ENCODE data around the gene SCARF2.

The SCARF2 gene

GRCh38 chr22:20436768-20437612 is 635 bp downstream of the SCARF2 start:
- Histone ChIP-seq H3K27me3 (ENCODE audit: insufficient read depth, low read length) (no peaks in the 10 kb centered on the region), H3K36me3 (ENCODE audit: insufficient read depth, low read length) (0 out of 2 replicates have a peak, but pooled peaks cover 4% of the 10 kb centered on the region), H3K9me3 (ENCODE audit: low read length) (no peaks in the 10 kb centered on the region), H3F3A (ENCODE audit: insufficient read depth, low read length) (no peaks in the 10 kb centered on the region), H3K27ac (ENCODE audit: low read depth, low read length, poor library complexity, severe bottlenecking) (no peak overlapping the region), H3K79me2 (ENCODE audit: insufficient read depth, low read length) (no peaks in the 10 kb centered on the region), H3K4me2 (ENCODE audit: low read length) (0 out of 2 replicates have a peak overlapping the region, but pooled peaks have one; percentile 16), H3K4me1 (ENCODE audit: insufficient read depth, low read length, severe bottlenecking) (no peaks in the 10 kb centered on the region), H2AFZ (ENCODE audit: low read length) (no peak overlapping the region), H3K9ac (ENCODE audit: low read length) (no peak overlapping the region), H4K20me1 (ENCODE audit: insufficient read depth, low read length) (no peaks in the 10 kb centered on the region), H3K9me2 (ENCODE audit: low read depth, low read length) (no peaks in the 10 kb centered on the region), H3K4me3 (ENCODE audit: low read depth, low read length, poor library complexity, severe bottlenecking) (no peak overlapping the region)
- no peak for TF ChIP-seq EZH2 (IDR thresholded peaks at IDR 0.05; ENCODE audit: borderline replicate concordance, low read length)
- no peak for TF ChIP-seq CTCF (IDR thresholded peaks at IDR 0.05; ENCODE audit: low read length)

- H3K9ac ChIP-seq (ENCODE audit: low read length), result no peak overlapping the region
- H3K4me2 ChIP-seq (ENCODE audit: low read length), result 0 out of 2 replicates have a peak overlapping the region, but pooled peaks have one; percentile 16
- no peak overlapping the region for H2AFZ ChIP-seq (ENCODE audit: low read length)
- TF ChIP-seq EZH2 (IDR thresholded peaks at IDR 0.05; ENCODE audit: borderline replicate concordance, low read length) (no peak), CTCF (IDR thresholded peaks at IDR 0.05; ENCODE audit: low read length) (no peak)
- H3K9me2 ChIP-seq (ENCODE audit: low read depth, low read length), result no peaks in the 10 kb centered on the region
- no peaks in the 10 kb centered on the region for H3K9me3 ChIP-seq (ENCODE audit: low read length)
- H3K36me3 ChIP-seq (ENCODE audit: insufficient read depth, low read length), result no peaks in the 10 kb centered on the region
- H3K27me3 ChIP-seq (ENCODE audit: insufficient read depth, low read length), result no peaks in the 10 kb centered on the region
- no peak overlapping the region for H3K4me3 ChIP-seq (ENCODE audit: low read depth, low read length, poor library complexity, severe bottlenecking)
- no peaks in the 10 kb centered on the region for H3K4me1 ChIP-seq (ENCODE audit: insufficient read depth, low read length, severe bottlenecking)
- H3K79me2 ChIP-seq (ENCODE audit: insufficient read depth, low read length), result no peaks in the 10 kb centered on the region
- H3F3A ChIP-seq (ENCODE audit: insufficient read depth, low read length), result no peaks in the 10 kb centered on the region
- no peak overlapping the region for H3K27ac ChIP-seq (ENCODE audit: low read depth, low read length, poor library complexity, severe bottlenecking)
- no peaks in the 10 kb centered on the region for H4K20me1 ChIP-seq (ENCODE audit: insufficient read depth, low read length)
These were observed 1.3 kb downstream of the SCARF2 start for GRCh38 chr22:20436307-20436767.

GRCh38 chr22:20435436-20436306 is 2.0 kb downstream of the SCARF2 start:
- TF ChIP-seq CTCF (IDR thresholded peaks at IDR 0.05; ENCODE audit: low read length) (no peak), EZH2 (IDR thresholded peaks at IDR 0.05; ENCODE audit: borderline replicate concordance, low read length) (no peak)
- H3K4me2 ChIP-seq (ENCODE audit: low read length), result no peak overlapping the region
- no peak overlapping the region for H2AFZ ChIP-seq (ENCODE audit: low read length)
- no peaks in the 10 kb centered on the region for H3F3A ChIP-seq (ENCODE audit: insufficient read depth, low read length)
- no peaks in the 10 kb centered on the region for H3K4me1 ChIP-seq (ENCODE audit: insufficient read depth, low read length, severe bottlenecking)
- no peaks in the 10 kb centered on the region for H3K27me3 ChIP-seq (ENCODE audit: insufficient read depth, low read length)
- no peak overlapping the region for H3K9ac ChIP-seq (ENCODE audit: low read length)
- no peaks in the 10 kb centered on the region for H3K9me3 ChIP-seq (ENCODE audit: low read length)
- no peaks in the 10 kb centered on the region for H3K36me3 ChIP-seq (ENCODE audit: insufficient read depth, low read length)
- no peak overlapping the region for H3K4me3 ChIP-seq (ENCODE audit: low read depth, low read length, poor library complexity, severe bottlenecking)
- no peak overlapping the region for H3K27ac ChIP-seq (ENCODE audit: low read depth, low read length, poor library complexity, severe bottlenecking)
- no peaks in the 10 kb centered on the region for H3K9me2 ChIP-seq (ENCODE audit: low read depth, low read length)
- H3K79me2 ChIP-seq (ENCODE audit: insufficient read depth, low read length), result no peaks in the 10 kb centered on the region
- H4K20me1 ChIP-seq (ENCODE audit: insufficient read depth, low read length), result no peaks in the 10 kb centered on the region
